Measurements from ENCODE around the gene ATG4D.

The ATG4D gene

GRCh38 chr19:10543420-10544241 lies at the start of gene ATG4D:
Gene ATG4D, plus strand, starts transcription at chr19:10543904. Its CDS starts 187 bp downstream, at chr19:10544091.
- in situ Hi-C loops (cut with MboI; ENCODE audit: low sequenced_read_pairs) = no loop called here

GRCh38 chr19:10497371-10497770 lies 46.3 kb upstream of the ATG4D start:
- in situ Hi-C loops (cut with MboI; ENCODE audit: low sequenced_read_pairs) = no loop called here

- in situ Hi-C loops (cut with MboI; ENCODE audit: low sequenced_read_pairs) = no loop called here
Measured at GRCh38 chr19:10499550-10500246, 44.0 kb upstream of the ATG4D start.

- in situ Hi-C loops (cut with MboI; ENCODE audit: low sequenced_read_pairs) = no loop called here
Measured at GRCh38 chr19:10500247-10500592, 43.5 kb upstream of the ATG4D start.

- in situ Hi-C loops (cut with MboI; ENCODE audit: low sequenced_read_pairs) = no loop called here
Measured at GRCh38 chr19:10501971-10502523, 41.7 kb upstream of the ATG4D start.

- in situ Hi-C loops (cut with MboI; ENCODE audit: low sequenced_read_pairs) = no loop called here
Measured at GRCh38 chr19:10502524-10503001, 41.1 kb upstream of the ATG4D start.

- in situ Hi-C loops (cut with MboI; ENCODE audit: low sequenced_read_pairs) = no loop called here
Measured at GRCh38 chr19:10503002-10503789, 40.5 kb upstream of the ATG4D start, which contains the start of gene KEAP1. Gene KEAP1, minus strand, starts transcription at chr19:10503356. Its CDS starts 3,323 bp downstream, at chr19:10500033.

- in situ Hi-C loops (cut with MboI; ENCODE audit: low sequenced_read_pairs) = no loop called here
Measured at GRCh38 chr19:10505583-10506229, 38.0 kb upstream of the ATG4D start.

- in situ Hi-C loops (cut with MboI; ENCODE audit: low sequenced_read_pairs) = no loop called here
Measured at GRCh38 chr19:10508036-10508435, 35.7 kb upstream of the ATG4D start.

GRCh38 chr19:10508707-10509106 lies 35.0 kb upstream of the ATG4D start:
- in situ Hi-C loops (cut with MboI; ENCODE audit: low sequenced_read_pairs) = no loop called here

- in situ Hi-C loops (cut with MboI; ENCODE audit: low sequenced_read_pairs) = no loop called here
Measured at GRCh38 chr19:10510301-10510802, 33.4 kb upstream of the ATG4D start.

GRCh38 chr19:10513223-10513622 lies 30.5 kb upstream of the ATG4D start:
- in situ Hi-C loops (cut with MboI; ENCODE audit: low sequenced_read_pairs) = no loop called here

GRCh38 chr19:10514211-10515145 lies 29.2 kb upstream of the ATG4D start:
- in situ Hi-C loops (cut with MboI; ENCODE audit: low sequenced_read_pairs) = no loop called here

GRCh38 chr19:10516064-10516385 lies 27.7 kb upstream of the ATG4D start:
- in situ Hi-C loops (cut with MboI; ENCODE audit: low sequenced_read_pairs) = no loop called here

GRCh38 chr19:10516671-10517286 lies 26.9 kb upstream of the ATG4D start:
- in situ Hi-C loops (cut with MboI; ENCODE audit: low sequenced_read_pairs) = no loop called here

GRCh38 chr19:10517361-10517759 lies 26.3 kb upstream of the ATG4D start, which contains the start of gene S1PR5:
Gene S1PR5, minus strand, starts transcription at chr19:10517447. Its CDS starts 2,436 bp downstream, at chr19:10515011.
- in situ Hi-C loops (cut with MboI; ENCODE audit: low sequenced_read_pairs) = no loop called here

GRCh38 chr19:10517760-10518443 lies 25.8 kb upstream of the ATG4D start:
- in situ Hi-C loops (cut with MboI; ENCODE audit: low sequenced_read_pairs) = no loop called here

Data from HL-60/S4 treated with phorbol 12-myristate 13-acetate at 8.2 ng/mL for 4 days and 3 days (cell line).